NCI-H524 (cell line): ENCODE data around the gene HASPIN.
A peak's percentile ranks its signal among the peaks of the same experiment; 100 is the strongest.

Experiments used
- DNase-seq, 2 experiments: peaks; one replicate each; lab custom pipeline; 2025; lab: John Stamatoyannopoulos, UW

HASPIN gene

GRCh38 chr17:3735515-3735914, 11.8 kb downstream of the HASPIN start:
- no peak for DNase-seq

DNA sequence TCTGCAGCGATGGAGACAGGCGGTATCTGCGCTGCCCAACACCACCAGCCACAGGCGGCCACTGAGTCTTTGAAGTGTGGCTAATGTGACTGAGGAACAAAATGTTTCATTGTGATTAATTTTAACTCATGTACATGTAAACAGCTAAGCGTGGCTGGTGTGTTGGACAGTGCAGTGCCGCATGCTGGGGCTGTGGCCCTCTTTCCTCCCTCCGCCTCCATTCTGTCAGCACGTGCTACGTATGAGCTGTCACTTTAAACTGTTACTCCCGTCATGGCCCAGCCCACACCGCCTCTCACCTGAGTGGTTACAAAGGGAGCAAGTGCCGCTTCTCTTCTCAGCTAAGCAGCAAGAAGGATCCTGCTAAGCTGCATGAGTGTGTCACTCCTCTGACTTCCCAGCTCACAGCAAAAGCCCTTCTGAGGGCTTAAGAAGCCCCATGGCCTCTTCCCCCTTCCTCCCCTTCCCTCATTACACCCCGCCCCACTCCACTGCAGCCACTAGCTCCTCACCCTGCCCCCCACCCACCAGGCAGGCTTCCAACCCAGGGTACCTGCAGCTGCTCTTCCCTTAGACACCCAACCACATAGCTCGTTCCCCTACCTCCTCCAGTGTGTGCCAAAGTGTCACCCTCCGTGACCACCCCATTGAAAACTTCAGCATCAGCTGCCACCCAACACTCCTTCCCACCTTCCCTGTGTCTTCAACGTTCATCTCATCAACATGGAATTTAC, 15.0 kb downstream of the HASPIN start:
- DNase-seq: peak in 1 of 2 experiments; percentile 3

DNA sequence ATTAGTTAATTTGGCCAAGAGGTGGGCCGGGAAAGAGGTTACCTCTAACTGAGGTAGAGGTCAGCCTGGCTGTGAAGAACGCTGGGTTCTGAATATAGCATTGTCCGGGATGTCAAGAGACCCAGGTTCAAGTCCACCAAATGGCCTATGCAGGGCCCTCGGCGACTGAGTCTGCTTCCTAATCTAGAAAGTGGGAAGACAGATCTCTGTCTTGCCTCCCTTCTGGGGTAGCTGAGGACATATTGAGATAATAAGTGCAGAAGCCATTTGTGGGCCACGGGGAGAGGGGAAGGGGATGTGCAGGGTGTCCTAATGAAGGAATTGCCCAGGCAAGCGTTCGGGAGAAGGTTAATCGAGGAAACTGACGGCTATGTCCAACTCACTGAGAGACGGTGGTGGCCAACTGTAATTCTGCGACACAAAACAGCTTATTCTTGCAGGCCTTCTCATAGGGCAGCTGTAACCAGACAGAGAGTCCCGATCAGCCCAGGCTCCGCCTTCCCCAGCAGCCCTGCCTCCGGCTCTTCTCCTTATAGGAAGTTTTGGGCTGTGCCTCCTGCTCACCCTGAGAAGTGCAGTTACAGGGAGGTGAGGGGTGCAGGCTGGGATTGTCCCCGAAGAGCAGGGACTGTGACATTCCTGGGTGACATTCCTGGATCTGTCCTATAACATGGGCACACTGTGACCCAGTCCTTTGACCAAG, 15.9 kb downstream of the HASPIN start:
- DNase-seq: no peak

GRCh38 chr17:3740611-3741073, 16.9 kb downstream of the HASPIN start:
- no peak for DNase-seq

- DNase-seq: no peak
Observed at GRCh38 chr17:3744014-3744413, 20.3 kb downstream of the HASPIN start.

DNA sequence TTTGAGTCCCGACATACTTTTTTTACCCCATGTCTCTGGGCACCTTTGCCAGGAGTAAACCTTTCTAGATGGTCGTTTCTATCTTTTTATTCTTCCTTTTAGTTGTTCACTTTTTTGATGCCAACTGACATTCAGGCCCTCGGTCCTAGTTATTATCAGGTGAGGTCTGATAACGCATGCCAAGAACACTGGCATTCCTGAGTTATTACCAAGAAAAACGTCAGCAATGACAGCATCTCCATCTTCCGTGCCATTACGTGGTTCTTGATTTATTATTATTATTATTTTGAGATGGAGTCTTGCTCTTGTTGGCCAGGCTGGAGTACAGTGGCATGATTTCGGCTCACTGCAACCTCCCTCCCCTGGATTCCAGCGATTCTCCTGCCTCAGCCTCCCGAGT, 21.4 kb downstream of the HASPIN start:
- no peak for DNase-seq

GRCh38 chr17:3747805-3748204, 24.1 kb downstream of the HASPIN start:
- no peak for DNase-seq

GRCh38 chr17:3748576-3748975, 24.9 kb downstream of the HASPIN start:
- no peak for DNase-seq

GRCh38 chr17:3750296-3750695, 26.6 kb downstream of the HASPIN start:
- DNase-seq: no peak

DNA sequence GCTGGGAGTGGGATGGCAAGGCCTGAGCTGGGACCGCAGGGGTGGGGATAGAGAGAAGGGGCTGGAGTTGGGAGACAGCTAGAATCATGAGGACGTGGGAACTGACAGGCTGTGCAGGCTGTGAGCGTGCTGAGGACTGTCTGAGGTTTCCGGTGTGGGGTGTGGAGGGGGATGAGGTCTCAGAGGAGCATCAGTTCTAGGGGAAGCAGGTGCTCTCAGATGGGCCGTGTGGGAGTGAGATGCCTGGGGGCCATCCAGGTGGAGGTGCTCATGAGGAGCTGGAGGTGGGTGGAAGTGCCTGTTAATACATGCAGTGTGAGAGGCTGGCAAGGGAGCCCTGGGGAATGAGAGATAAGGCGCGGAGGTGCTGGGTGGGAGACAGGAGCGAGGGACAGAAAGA, 27.2 kb downstream of the HASPIN start:
- DNase-seq: no peak

- no peak for DNase-seq
Observed at GRCh38 chr17:3751836-3752235, 28.1 kb downstream of the HASPIN start.

- DNase-seq: no peak
Observed at GRCh38 chr17:3753624-3754023, 29.9 kb downstream of the HASPIN start.

DNA sequence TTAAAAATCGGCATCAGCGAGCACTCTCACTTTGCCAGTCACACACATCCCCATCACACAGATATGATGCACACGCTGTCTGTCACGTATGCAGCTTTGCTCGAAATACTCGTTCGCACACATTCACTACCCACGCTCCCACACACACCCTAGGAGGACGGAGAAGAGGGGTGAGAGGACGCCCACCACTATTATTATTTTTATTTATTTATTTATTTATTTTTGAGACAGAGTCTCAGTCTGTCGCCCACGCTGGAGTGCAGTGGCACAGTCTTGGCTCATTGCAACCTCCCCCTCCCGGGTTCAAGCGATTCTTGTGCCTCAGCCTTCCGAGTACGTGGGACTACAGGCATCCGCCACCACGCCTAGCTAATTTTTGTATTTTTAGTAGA, 30.4 kb downstream of the HASPIN start:
- no peak for DNase-seq

GRCh38 chr17:3754458-3755334, 31.0 kb downstream of the HASPIN start:
- no peak for DNase-seq

GRCh38 chr17:3755335-3756030, 31.8 kb downstream of the HASPIN start:
- DNase-seq: no peak

GRCh38 chr17:3759597-3760216, 36.0 kb downstream of the HASPIN start:
- DNase-seq: no peak

DNA sequence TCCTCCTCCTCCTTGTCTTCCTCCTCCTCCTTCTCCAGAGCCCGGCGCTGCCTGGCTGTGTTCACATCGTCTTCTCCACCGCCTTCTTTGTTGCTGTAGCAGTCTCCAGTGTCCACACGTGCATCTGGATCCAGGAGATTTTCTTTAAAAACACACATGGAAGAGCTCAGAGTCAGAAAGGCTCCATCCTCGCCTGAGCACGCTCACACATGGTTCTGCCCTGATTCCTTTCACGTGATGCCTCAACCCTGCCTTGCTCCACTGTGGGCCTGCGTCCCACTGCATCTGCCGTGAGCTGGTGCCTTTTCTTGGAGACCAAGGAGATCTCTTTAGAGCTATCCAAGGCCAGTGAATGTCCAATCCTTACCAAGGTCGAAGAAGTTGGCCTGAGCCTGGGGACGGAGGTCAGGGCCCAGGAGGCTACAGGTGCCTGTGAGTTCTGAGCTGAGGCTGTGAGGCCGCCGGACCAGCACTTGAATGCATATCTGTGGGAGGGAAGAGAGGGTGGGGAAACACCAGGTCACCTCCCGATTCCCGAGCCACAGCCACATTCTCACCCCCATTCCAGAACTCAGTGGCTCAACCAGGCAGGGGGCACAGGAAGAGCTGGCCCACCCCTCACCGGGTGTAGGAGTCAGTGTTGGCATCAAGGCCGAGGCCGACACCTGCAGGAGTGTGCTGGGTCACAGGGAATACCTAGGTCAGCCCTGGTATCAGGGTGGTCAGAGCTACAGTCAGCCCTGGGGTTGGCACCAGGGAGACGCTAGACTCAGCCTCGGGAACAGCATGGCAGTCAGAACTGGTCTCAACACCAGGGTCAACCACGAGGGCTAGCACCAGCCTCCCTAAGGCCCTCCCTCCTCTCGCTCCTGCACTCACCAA, 37.6 kb downstream of the HASPIN start:
- DNase-seq: no peak

DNA sequence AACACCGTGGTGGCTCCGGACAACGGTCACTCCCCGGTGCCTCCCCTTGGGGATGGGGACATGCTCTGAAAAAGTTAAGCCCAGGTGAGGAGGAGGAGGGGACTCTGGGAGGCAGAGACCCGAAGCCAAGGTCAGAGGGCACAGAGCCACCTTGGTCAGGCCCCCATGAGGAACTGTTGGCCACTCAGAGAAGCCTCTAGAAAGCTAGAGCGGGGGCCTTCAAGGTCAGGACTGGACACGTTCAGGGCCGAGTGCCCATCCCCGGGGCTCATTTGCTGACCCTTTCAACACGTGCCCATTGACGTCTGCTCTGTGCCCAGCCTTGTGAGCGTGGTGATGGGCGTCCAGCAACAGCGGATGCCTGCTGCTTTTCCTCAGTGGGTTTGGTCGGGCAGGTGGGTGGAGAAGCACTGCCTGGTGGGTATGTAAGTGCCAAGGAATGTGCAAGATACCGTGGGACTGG, 38.2 kb downstream of the HASPIN start:
- no peak for DNase-seq

GRCh38 chr17:3762922-3763776, 39.4 kb downstream of the HASPIN start:
- no peak for DNase-seq
